AG08395 (cell line): ENCODE data around the gene HPN.

Source experiments
- DNase-seq: peaks from one replicate; pipeline ENCODE4 v3.0.0; 2012; ENCODE audit warnings: mixed read lengths, low spot score

HPN gene

DNA sequence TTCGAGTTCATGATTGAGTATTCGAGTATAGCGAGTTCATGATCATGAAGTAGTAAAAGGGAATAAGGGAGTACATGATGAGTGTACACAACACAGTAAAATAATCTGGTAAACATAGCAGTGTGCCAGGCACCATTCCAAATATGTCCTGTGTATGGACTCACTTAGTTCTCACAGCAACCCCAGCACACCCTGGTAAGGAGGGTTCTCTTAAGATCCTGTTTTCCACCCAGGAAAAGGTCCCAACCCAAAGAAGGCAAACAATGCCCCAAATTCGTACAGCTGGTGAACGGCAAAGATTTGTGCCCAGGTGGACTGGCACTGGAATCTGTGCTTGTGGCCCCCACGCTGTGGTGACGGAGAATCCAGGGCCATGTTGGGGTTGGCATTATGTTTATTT, 21.4 kb downstream of the HPN start:
- no peak for DNase-seq

DNA sequence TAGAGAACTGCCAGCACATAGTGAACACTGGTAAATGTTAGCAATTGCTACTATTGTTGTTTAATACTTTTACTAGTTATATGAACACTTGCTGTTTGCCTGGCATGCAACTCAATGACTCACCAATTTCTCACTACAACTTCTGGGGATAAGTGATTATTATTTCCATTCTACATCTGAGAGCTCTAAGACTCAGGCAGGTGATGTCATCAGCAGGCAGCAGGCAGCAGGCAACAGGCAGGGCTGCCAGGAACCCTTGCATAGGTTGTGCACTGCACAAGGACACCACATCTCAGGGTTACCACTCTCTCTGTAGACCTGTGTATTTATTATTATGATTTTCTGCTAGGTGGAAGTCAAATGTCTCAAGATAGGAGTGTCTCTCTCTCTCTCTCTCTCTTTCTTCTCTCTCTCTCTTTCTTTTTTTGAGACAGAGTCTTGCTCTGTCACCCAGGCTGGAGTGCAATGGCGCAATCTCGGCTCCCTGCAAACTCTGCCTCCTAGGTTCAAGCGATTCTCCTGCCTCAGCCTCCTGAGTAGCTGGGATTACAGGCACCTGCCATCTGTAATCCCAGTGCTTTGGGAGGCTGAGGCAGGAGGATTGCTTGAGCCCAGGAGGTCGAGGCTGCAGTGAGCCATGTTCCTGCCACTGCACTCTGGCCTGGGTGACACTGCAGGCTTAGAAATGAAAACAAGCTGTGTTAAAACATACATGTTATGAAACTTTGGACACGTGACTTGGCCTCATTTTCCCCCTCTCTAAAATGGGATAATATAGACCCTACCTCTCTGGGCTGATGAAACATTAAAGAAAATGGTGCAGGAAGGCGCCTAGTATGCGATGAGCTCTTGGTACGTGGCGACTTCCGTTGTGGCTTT, 22.7 kb downstream of the HPN start:
- peak; percentile 76 for DNase-seq

DNA sequence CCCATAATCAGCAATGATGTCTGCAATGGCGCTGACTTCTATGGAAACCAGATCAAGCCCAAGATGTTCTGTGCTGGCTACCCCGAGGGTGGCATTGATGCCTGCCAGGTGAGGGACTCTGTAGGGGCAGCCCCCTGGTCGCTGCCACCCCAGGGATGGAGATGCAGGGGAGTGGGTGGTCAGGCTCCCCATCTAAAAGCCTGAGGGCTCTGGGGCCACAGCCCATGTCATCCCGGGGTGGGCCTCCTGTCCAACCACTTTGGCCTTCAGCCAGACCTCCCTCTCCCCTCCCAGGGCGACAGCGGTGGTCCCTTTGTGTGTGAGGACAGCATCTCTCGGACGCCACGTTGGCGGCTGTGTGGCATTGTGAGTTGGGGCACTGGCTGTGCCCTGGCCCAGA, 24.1 kb downstream of the HPN start:
- no peak for DNase-seq

GRCh38 chr19:35066121-35066520, 24.6 kb downstream of the HPN start:
- no peak for DNase-seq

DNA sequence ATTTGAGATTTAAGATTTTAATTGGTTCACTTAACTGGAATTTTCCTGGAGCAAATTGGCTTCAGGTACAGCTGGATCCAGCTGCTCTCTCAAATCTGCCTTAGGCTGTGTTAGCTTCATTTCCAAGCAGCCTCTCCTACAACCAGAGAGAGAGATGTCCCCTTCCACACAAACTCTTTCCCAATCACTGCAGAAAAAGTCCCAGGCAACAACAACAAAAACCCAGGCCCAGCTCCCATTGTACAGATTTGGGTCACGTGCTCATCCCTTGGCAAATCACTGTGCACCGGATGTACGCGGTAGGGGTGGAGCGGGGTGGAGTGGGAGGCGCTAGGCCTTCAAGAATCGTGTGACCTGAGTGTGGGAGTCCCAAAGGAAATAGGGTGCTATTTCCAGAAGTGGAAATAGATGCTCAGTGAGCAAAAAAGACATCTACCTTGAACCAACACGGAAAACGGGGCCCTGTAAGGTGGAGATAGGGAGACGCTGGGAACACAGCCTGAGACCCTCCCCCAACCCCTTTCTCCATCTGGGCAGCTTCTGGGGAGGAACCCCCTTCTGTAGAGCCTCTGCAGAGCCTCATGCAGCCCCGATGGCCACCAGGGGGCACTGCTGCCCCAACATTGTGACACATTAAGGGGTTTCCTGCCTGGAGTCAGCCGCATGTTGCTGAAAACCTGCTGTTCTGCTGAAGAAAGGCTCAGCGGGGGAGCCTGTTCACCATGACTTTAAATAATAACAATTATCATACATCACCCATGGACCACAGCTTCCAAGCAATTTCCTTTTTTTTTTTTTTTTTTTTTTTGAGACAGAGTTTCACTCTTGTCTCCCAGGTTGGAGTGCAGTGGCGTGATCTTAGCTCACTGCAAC, 25.4 kb downstream of the HPN start:
- peak; percentile 91 for DNase-seq

GRCh38 chr19:35068941-35069634, 27.6 kb downstream of the HPN start:
- DNase-seq: no peak

DNA sequence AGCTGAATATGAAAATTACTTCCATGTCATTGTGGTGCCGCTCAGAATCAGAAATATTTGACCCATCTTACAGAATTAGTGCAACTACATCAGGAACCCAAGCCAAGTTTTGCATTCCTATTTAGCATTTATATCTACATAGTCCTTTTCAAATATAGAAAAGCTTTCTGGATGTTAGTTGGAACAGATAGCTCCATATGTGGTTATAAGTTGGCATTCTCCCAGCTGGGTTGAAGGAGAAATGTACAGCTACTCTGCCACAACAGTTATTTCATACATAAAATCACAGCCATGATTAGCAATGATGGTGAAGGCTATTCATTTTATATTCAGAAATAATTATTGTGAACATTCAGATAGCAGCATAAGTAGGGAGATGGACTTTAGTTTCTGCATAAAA, 28.2 kb downstream of the HPN start:
- no peak for DNase-seq

DNA sequence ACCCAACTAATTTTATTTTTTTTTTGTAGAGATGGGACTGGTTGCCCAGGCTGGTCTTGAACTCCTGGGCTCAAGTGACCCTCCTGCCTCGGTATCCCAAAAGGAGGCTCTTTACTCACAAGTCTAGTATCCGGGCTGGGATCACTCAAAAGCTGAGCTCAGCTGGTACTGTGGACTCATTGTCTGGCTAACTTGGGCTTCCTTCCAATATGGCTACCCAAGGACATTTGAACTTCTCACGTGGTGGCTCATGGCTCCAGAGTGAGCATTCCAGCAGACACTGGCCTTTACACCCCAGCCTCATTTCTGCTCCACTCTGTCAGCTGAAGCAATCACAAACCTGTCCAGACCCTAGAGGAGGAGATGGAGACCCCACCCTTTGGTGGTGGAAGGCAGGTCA, 28.9 kb downstream of the HPN start:
- no peak for DNase-seq

DNA sequence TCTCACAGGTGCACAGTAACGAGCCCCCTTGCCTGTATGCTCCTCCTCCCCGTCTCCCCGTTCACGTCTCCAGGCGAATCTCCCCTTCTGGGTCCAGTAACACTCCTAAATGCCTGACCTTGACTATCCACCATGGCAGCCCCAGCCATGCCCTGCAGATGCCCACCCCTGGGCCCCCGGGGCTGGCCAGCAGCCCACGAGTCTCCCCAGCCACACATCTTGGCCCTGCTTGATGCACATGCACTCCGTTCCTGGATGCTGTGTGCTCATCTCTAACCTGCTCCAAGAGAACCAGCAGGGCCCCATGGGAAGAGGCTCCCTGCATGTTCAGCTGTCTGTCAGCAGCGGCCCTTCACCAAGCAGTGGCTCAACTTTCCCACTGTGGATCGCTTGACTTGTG, 32.0 kb downstream of the HPN start:
- no peak for DNase-seq

- DNase-seq: no peak
Measured at GRCh38 chr19:35073941-35074340, 32.4 kb downstream of the HPN start.

GRCh38 chr19:35074426-35075201, 33.1 kb downstream of the HPN start:
- DNase-seq: no peak

DNA sequence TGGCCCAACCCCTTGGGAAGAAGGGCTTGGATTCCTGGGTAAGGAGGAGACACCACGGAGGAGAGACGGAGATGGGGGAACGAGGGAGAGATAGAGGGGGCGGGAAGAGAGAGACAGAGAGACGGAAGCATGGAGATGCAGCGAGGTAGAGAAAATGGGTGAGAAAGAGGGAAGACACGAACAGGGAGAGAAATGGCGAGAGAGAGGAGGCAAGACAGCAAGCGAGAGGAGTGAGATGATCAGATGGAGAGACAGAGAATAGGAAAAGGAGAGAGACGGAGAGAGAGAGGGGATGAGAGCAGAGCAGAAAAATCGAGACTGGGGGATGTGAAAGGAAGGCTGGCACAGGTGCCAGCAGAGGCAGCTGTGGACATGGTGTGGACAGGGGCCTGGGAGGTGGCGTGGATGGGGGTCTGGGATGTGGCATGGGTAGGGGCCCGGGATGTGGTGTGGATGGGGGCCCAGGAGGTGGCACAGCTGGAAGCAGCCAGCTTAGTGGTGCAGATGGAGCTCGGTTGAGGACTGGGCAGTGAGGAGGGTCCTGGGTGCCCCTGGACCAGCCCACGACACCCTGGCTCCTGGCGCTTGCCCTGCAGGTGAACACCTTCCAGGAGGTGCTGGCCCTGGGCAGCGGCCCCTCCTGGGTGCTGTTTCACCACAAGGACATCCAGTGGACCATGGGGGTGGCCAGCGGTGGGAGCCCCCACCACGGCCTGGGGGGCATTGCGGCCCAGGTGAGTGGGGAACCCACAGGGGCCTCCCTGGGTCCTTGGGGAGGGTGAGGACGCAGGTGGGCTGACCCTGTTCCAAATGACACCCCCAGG, 33.9 kb downstream of the HPN start:
- DNase-seq: no peak

GRCh38 chr19:35076026-35076370, 34.5 kb downstream of the HPN start:
- no peak for DNase-seq

DNA sequence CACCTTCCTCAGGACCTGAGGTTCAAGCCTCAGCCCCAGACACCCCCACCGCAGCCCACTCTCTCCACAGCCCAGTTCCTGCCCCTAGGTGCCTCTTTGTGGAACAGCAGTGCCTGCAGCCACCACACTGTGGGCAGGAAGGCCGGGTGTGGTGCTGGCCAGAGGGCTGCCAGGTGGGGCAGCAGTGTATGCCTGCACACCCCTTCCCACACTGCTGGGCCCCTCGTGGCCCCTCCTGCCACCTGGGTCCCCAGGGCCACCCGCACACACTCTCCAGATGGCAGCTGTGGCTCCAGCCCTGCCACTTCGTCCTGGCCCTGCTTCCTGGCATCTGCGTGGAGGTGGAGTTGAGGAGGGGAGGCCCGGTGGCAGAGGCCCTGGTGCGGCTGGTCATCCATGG, 35.1 kb downstream of the HPN start:
- DNase-seq: no peak

- no peak for DNase-seq
Measured at GRCh38 chr19:35077411-35078223, 36.1 kb downstream of the HPN start.

- DNase-seq: no peak
Measured at GRCh38 chr19:35079826-35080225, 38.3 kb downstream of the HPN start.

DNA sequence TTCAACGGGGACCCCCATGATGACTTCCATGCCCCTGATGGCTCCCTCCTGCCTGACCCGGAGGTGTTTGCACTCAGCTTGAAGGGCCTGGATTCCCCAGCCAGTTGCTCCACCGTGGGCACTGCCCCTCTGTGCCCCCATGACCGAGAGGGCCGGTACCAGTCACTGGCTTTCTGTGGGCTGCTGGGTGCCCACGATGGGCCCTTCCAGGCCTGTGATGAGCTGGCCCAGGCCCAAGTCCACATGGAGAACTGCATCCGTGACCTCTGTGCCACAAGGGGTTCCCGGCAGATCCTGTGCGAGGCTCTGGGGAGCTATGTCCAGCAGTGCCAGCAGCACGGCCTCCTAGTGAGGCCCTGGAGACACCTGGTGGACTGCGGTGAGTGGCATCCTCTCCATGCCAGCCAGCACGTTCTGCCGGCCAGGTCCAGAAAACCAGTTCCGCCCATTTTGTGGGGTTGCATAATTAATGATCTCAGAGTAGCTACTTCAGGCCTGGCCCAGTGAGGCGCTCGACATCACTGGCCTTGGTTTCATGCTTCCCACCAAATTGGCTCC, 39.2 kb downstream of the HPN start:
- DNase-seq: no peak

DNA sequence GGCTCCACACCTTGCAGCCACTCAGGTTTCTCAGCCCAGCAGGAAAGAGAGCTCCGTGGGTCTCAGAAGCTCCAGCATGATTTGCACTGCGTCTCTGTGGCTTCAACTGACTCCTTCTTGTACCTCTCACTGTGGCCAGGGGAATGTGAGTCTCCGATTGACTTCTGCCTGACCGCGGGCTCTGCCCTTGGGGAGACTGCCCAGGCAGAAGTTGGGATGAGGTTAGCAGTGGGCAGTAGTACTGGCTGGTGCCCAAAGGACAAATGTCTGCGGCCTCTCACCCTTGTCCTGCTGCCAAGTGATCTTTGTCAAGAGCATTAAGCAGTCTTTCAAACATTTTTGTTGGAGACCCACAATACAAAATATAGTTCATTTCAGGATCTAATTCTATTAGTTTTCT, 39.7 kb downstream of the HPN start:
- DNase-seq: no peak

GRCh38 chr19:35083691-35084508, 42.4 kb downstream of the HPN start:
- DNase-seq: no peak
